ENCODE results near the gene COX7A1. TPM values are rescaled to one million over a fixed set of nuclear protein-coding genes. Genes with fewer than 3 reads are reported as not detected.

Gene COX7A1
- total RNA-seq, 1 experiment from 2014 or later, result not detected

- Histone ChIP-seq H3K79me2 (ENCODE audit: low read length) (no peaks in the 10 kb centered on the region), H3K36me3 (ENCODE audit: low read depth, low read length) (no peaks in the 10 kb centered on the region), H3K27ac (ENCODE audit: low read length) (no peak overlapping the region), H2AFZ (ENCODE audit: low read length) (no peak overlapping the region), H3K9me3 (ENCODE audit: low read length) (no peaks in the 10 kb centered on the region), H3K4me1 (ENCODE audit: insufficient read depth, low read length) (no peaks in the 10 kb centered on the region), H3K9me2 (replicated peaks; ENCODE audit: low read length) (no peaks in the 10 kb centered on the region), H4K20me1 (ENCODE audit: low read length) (no peaks in the 10 kb centered on the region), H3F3A (ENCODE audit: low read length, unreplicated experiment) (no peaks in the 10 kb centered on the region), H3K4me2 (ENCODE audit: low read length) (no peak overlapping the region), H3K27me3 (ENCODE audit: low read length) (no peaks in the 10 kb centered on the region), H3K9ac (ENCODE audit: low read length) (no peak overlapping the region), H3K4me3 (ENCODE audit: low read length) (no peak overlapping the region)
- no TSS peak for BruUV-seq (replicated peaks)
- ATAC-seq (no peak), DNase-seq (no peak)
- TF ChIP-seq EZH2 (IDR thresholded peaks at IDR 0.05; ENCODE audit: low read length, unreplicated experiment), result no peak
- TF ChIP-seq CTCF (conservative IDR thresholded peaks at IDR 0.05; ENCODE audit: low read depth, low read length), result no peak
- no peak for TF ChIP-seq EZH2phosphoT487 (IDR thresholded peaks at IDR 0.05; ENCODE audit: borderline replicate concordance, low read length)
- CTCF ChIA-PET, result no interaction called here
- POLR2A ChIA-PET (ENCODE audit: unreplicated experiment), result no interaction called here
- intact Hi-C loops (cut with micrococcal nuclease), result no loop called here
Measured at GRCh38 chr19:36153126-36153525, 879 bp upstream of the COX7A1 start.

GRCh38 chr19:36152019-36152351 lies 262 bp downstream of the COX7A1 start:
- BruUV-seq (replicated peaks), result no TSS peak
- peaks cover 3% of the 10 kb centered on the region; the same call in 1 of the 2 replicates for H3K36me3 ChIP-seq (ENCODE audit: low read depth, low read length)
- H4K20me1 ChIP-seq (ENCODE audit: low read length), result no peaks in the 10 kb centered on the region
- no peaks in the 10 kb centered on the region for H3K79me2 ChIP-seq (ENCODE audit: low read length)
- POLR2A ChIA-PET (ENCODE audit: unreplicated experiment), result no interaction called here
- no peaks in the 10 kb centered on the region for H3K9me3 ChIP-seq (ENCODE audit: low read length)
- CTCF ChIA-PET, result no interaction called here
- no peak overlapping the region for H3K27ac ChIP-seq (ENCODE audit: low read length)
- DNase-seq, result no peak
- H3F3A ChIP-seq (ENCODE audit: low read length, unreplicated experiment), result no peaks in the 10 kb centered on the region
- no peaks in the 10 kb centered on the region for H3K27me3 ChIP-seq (ENCODE audit: low read length)
- no peak overlapping the region for H3K4me2 ChIP-seq (ENCODE audit: low read length)
- no peak overlapping the region for H3K4me3 ChIP-seq (ENCODE audit: low read length)
- H3K4me1 ChIP-seq (ENCODE audit: insufficient read depth, low read length), result no peaks in the 10 kb centered on the region
- no peak for ATAC-seq
- no peak overlapping the region for H3K9ac ChIP-seq (ENCODE audit: low read length)
- TF ChIP-seq CTCF (conservative IDR thresholded peaks at IDR 0.05; ENCODE audit: low read depth, low read length), result no peak
- no peak for TF ChIP-seq EZH2 (IDR thresholded peaks at IDR 0.05; ENCODE audit: low read length, unreplicated experiment)
- no peak for TF ChIP-seq EZH2phosphoT487 (IDR thresholded peaks at IDR 0.05; ENCODE audit: borderline replicate concordance, low read length)
- no peak overlapping the region for H2AFZ ChIP-seq (ENCODE audit: low read length)
- H3K9me2 ChIP-seq (replicated peaks; ENCODE audit: low read length), result no peaks in the 10 kb centered on the region
- intact Hi-C loops (cut with micrococcal nuclease), result no loop called here

- no peaks in the 10 kb centered on the region for H3K79me2 ChIP-seq (ENCODE audit: low read length)
- ChIA-PET POLR2A (ENCODE audit: unreplicated experiment) (interaction anchor here (0.7 kb wide), 1 partner anchor 12 kb away, joined by 3 read pairs; the partner anchor contains the start of gene CAPNS1), CTCF (no interaction called here)
- DNase-seq (no peak), ATAC-seq (no peak)
- H3K9me2 ChIP-seq (replicated peaks; ENCODE audit: low read length), result no peaks in the 10 kb centered on the region
- BruUV-seq (replicated peaks), result no TSS peak
- no peak overlapping the region for H3K27ac ChIP-seq (ENCODE audit: low read length)
- H3K9me3 ChIP-seq (ENCODE audit: low read length), result no peaks in the 10 kb centered on the region
- H3K9ac ChIP-seq (ENCODE audit: low read length), result no peak overlapping the region
- no peaks in the 10 kb centered on the region for H3F3A ChIP-seq (ENCODE audit: low read length, unreplicated experiment)
- TF ChIP-seq EZH2 (IDR thresholded peaks at IDR 0.05; ENCODE audit: low read length, unreplicated experiment) (no peak), EZH2phosphoT487 (IDR thresholded peaks at IDR 0.05; ENCODE audit: borderline replicate concordance, low read length) (no peak), CTCF (conservative IDR thresholded peaks at IDR 0.05; ENCODE audit: low read depth, low read length) (no peak)
- intact Hi-C loops (cut with micrococcal nuclease), result no loop called here
- H4K20me1 ChIP-seq (ENCODE audit: low read length), result no peaks in the 10 kb centered on the region
- no peak overlapping the region for H3K4me2 ChIP-seq (ENCODE audit: low read length)
- H3K4me1 ChIP-seq (ENCODE audit: insufficient read depth, low read length), result no peaks in the 10 kb centered on the region
- no peak overlapping the region for H2AFZ ChIP-seq (ENCODE audit: low read length)
- H3K4me3 ChIP-seq (ENCODE audit: low read length), result no peak overlapping the region
- H3K36me3 ChIP-seq (ENCODE audit: low read depth, low read length), result peaks cover 4% of the 10 kb centered on the region; the same call in 1 of the 2 replicates
- no peaks in the 10 kb centered on the region for H3K27me3 ChIP-seq (ENCODE audit: low read length)
Measured at GRCh38 chr19:36151144-36152018, 866 bp downstream of the COX7A1 start.
